Measurements from ENCODE around the gene ATP8A2.

ATP8A2 gene

DNA sequence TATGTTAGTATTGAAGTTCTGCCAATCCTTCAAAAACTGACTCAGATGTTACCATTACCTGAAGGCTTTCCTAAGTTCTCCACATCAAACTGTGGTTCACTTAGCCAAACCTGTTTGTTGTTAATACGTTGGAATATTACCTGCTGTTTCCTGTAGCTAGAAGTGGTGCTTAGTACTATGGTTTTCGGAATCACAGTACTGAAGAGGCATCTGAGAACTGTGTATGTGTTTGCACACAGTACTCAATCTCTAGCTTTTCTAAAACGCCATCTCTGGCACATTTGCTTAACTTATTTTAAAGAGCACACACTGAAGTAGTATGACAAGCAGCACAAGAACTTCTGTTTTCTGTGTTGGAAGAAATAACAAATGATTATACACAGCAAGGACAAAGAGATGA is 431.9 kb downstream of the ATP8A2 start:
- Histone ChIP-seq H2AFZ (no peak overlapping the region), H3K4me3 (ENCODE audit: low read depth, low read length) (no peak overlapping the region), H3K79me2 (no peaks in the 10 kb centered on the region), H3K9ac (no peak overlapping the region), H3K4me1 (no peaks in the 10 kb centered on the region), H3K27me3 (ENCODE audit: control insufficient read depth, insufficient read depth, low read length) (no peaks in the 10 kb centered on the region), H3K36me3 (ENCODE audit: control insufficient read depth, insufficient read depth, low read length) (no peaks in the 10 kb centered on the region), H3K27ac (no peak overlapping the region), H3K9me3 (ENCODE audit: control insufficient read depth, low read length) (no peaks in the 10 kb centered on the region), H3K4me2 (ENCODE audit: low read length) (no peak overlapping the region)
- TF ChIP-seq CTCF (IDR thresholded peaks at IDR 0.05): no peak

DNA sequence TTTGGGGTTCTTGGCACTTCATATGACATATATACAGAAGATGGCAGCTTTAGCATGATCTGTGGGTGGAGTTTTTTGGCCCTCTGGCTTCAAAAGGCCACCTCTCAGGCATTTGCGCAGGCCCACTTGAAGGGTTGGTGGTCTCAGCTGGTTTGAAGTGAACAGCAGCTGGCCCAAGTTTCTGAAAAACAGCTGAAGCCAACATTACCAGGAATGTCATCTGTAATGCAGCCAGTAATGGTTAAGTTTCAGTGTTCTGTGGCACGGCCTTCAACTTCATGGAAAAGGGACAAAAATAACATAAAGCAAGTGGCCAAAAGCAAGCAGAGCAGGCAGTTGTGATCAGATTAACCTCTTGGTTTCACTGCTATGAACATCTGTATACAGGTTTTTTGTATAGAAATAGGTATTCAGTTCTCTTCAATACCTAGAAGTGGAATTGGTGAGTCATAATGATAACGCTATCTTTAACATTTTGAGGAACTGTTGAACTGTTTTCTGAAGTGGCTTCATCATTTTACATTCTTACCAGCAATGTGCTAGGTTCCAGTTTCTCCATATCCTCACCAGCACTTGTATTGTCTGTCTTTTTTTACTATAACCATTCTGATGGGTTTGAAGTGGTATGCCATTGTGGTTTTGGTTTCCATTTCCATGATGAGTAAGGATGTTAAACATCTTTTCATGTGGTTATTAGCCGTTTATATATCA is 434.6 kb downstream of the ATP8A2 start:
- H3K9me3 ChIP-seq (ENCODE audit: control insufficient read depth, low read length): no peaks in the 10 kb centered on the region
- no peak for TF ChIP-seq CTCF (IDR thresholded peaks at IDR 0.05)
- H3K27me3 ChIP-seq (ENCODE audit: control insufficient read depth, insufficient read depth, low read length): no peaks in the 10 kb centered on the region
- no peaks in the 10 kb centered on the region for H3K36me3 ChIP-seq (ENCODE audit: control insufficient read depth, insufficient read depth, low read length)
- no peaks in the 10 kb centered on the region for H3K79me2 ChIP-seq
- no peak overlapping the region for H3K27ac ChIP-seq
- no peak overlapping the region for H3K4me2 ChIP-seq (ENCODE audit: low read length)
- H3K9ac ChIP-seq: no peak overlapping the region
- no peak overlapping the region for H2AFZ ChIP-seq
- no peaks in the 10 kb centered on the region for H3K4me1 ChIP-seq
- H3K4me3 ChIP-seq (ENCODE audit: low read depth, low read length): no peak overlapping the region

GRCh38 chr13:25807562-25807961 is 435.8 kb downstream of the ATP8A2 start:
- no peak overlapping the region for H3K27ac ChIP-seq
- H3K36me3 ChIP-seq (ENCODE audit: control insufficient read depth, insufficient read depth, low read length): no peaks in the 10 kb centered on the region
- no peak overlapping the region for H3K4me2 ChIP-seq (ENCODE audit: low read length)
- no peak overlapping the region for H3K9ac ChIP-seq
- no peak overlapping the region for H2AFZ ChIP-seq
- H3K4me3 ChIP-seq (ENCODE audit: low read depth, low read length): no peak overlapping the region
- H3K79me2 ChIP-seq: no peaks in the 10 kb centered on the region
- H3K27me3 ChIP-seq (ENCODE audit: control insufficient read depth, insufficient read depth, low read length): no peaks in the 10 kb centered on the region
- H3K9me3 ChIP-seq (ENCODE audit: control insufficient read depth, low read length): no peaks in the 10 kb centered on the region
- no peak for TF ChIP-seq CTCF (IDR thresholded peaks at IDR 0.05)
- H3K4me1 ChIP-seq: no peaks in the 10 kb centered on the region

GRCh38 chr13:25811506-25811905 is 439.7 kb downstream of the ATP8A2 start:
- Histone ChIP-seq H2AFZ (no peak overlapping the region), H3K79me2 (no peaks in the 10 kb centered on the region), H3K9ac (no peak overlapping the region), H3K4me3 (ENCODE audit: low read depth, low read length) (no peak overlapping the region), H3K4me1 (no peaks in the 10 kb centered on the region), H3K27me3 (ENCODE audit: control insufficient read depth, insufficient read depth, low read length) (no peaks in the 10 kb centered on the region), H3K4me2 (ENCODE audit: low read length) (no peak overlapping the region), H3K9me3 (ENCODE audit: control insufficient read depth, low read length) (no peaks in the 10 kb centered on the region), H3K36me3 (ENCODE audit: control insufficient read depth, insufficient read depth, low read length) (no peaks in the 10 kb centered on the region), H3K27ac (no peak overlapping the region)
- TF ChIP-seq CTCF (IDR thresholded peaks at IDR 0.05): no peak

- Histone ChIP-seq H3K9me3 (ENCODE audit: control insufficient read depth, low read length) (no peaks in the 10 kb centered on the region), H3K27ac (no peak overlapping the region), H3K4me1 (no peaks in the 10 kb centered on the region), H3K27me3 (ENCODE audit: control insufficient read depth, insufficient read depth, low read length) (no peaks in the 10 kb centered on the region), H3K4me2 (ENCODE audit: low read length) (no peak overlapping the region), H3K4me3 (ENCODE audit: low read depth, low read length) (no peak overlapping the region), H2AFZ (no peak overlapping the region), H3K36me3 (ENCODE audit: control insufficient read depth, insufficient read depth, low read length) (no peaks in the 10 kb centered on the region), H3K9ac (no peak overlapping the region), H3K79me2 (no peaks in the 10 kb centered on the region)
- TF ChIP-seq CTCF (IDR thresholded peaks at IDR 0.05): no peak
Measured at GRCh38 chr13:25816239-25816638, 444.5 kb downstream of the ATP8A2 start.

Measured in parathyroid adenoma (tissue), 2 donors.